ENCODE measurements around the gene NUDT16L1.
A peak's percentile ranks its signal among the peaks of the same experiment; 100 is the strongest.

DNA sequence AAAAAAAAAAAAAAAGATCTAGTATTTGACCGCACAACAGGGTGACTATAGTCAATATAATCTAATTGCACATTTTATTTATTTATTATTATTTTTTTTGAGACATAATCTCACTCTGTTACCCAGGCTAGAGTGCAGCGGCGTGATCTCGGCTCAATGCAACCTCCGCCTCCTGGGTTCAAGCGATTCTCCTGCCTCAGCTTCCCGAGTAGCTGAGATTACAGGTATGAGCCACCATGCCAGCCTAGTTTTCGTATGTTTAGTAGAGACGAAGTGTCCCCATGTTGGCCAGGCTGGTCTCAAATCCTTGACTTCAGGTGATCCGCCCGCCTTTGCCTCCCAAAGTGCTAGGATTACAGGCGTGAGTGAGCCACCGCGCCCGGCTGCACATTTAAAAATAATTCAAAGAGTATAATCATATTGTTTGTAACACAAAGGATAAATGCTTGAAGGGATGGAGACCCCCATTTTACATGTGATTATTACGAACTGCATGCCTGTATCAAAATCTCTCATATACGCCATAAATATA lies 39.9 kb downstream of the NUDT16L1 start:
- TF ChIP-seq, protein P1, sequence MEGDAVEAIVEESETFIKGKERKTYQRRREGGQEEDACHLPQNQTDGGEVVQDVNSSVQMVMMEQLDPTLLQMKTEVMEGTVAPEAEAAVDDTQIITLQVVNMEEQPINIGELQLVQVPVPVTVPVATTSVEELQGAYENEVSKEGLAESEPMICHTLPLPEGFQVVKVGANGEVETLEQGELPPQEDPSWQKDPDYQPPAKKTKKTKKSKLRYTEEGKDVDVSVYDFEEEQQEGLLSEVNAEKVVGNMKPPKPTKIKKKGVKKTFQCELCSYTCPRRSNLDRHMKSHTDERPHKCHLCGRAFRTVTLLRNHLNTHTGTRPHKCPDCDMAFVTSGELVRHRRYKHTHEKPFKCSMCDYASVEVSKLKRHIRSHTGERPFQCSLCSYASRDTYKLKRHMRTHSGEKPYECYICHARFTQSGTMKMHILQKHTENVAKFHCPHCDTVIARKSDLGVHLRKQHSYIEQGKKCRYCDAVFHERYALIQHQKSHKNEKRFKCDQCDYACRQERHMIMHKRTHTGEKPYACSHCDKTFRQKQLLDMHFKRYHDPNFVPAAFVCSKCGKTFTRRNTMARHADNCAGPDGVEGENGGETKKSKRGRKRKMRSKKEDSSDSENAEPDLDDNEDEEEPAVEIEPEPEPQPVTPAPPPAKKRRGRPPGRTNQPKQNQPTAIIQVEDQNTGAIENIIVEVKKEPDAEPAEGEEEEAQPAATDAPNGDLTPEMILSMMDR (IDR thresholded peaks at IDR 0.05), result no peak
- TF ChIP-seq, protein P2, sequence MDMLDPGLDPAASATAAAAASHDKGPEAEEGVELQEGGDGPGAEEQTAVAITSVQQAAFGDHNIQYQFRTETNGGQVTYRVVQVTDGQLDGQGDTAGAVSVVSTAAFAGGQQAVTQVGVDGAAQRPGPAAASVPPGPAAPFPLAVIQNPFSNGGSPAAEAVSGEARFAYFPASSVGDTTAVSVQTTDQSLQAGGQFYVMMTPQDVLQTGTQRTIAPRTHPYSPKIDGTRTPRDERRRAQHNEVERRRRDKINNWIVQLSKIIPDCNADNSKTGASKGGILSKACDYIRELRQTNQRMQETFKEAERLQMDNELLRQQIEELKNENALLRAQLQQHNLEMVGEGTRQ (IDR thresholded peaks at IDR 0.05; ENCODE audit: borderline replicate concordance, low read depth, low read length), result no peak
- TF ChIP-seq TCF12 (IDR thresholded peaks at IDR 0.05) (no peak), JUND (IDR thresholded peaks at IDR 0.05) (no peak), EP300 (IDR thresholded peaks at IDR 0.05; ENCODE audit: borderline replicate concordance in 1 of 2, low read depth in 1 of 2, low read length in 1 of 2) (no peak), TAF1 (IDR thresholded peaks at IDR 0.05; ENCODE audit: borderline replicate concordance, low read depth, low read length) (no peak), GATA2 (CRISPR knock-in tag; IDR thresholded peaks at IDR 0.05) (no peak), POLR2AphosphoS5 (IDR thresholded peaks at IDR 0.05; ENCODE audit: low read depth, low read length) (no peak), CHD2 (IDR thresholded peaks at IDR 0.05; ENCODE audit: low read length, partially characterized antibody) (no peak), MEF2A (IDR thresholded peaks at IDR 0.05; ENCODE audit: borderline replicate concordance, low read depth) (no peak), GABPA (IDR thresholded peaks at IDR 0.05; ENCODE audit: low read depth) (no peak), MXI1 (IDR thresholded peaks at IDR 0.05; ENCODE audit: low read depth, low read length) (0 out of 2 replicates have a peak, but pooled peaks have one; percentile 1), SMC3 (IDR thresholded peaks at IDR 0.05; ENCODE audit: low read depth, low read length) (no peak)
- TF ChIP-seq, protein P3, sequence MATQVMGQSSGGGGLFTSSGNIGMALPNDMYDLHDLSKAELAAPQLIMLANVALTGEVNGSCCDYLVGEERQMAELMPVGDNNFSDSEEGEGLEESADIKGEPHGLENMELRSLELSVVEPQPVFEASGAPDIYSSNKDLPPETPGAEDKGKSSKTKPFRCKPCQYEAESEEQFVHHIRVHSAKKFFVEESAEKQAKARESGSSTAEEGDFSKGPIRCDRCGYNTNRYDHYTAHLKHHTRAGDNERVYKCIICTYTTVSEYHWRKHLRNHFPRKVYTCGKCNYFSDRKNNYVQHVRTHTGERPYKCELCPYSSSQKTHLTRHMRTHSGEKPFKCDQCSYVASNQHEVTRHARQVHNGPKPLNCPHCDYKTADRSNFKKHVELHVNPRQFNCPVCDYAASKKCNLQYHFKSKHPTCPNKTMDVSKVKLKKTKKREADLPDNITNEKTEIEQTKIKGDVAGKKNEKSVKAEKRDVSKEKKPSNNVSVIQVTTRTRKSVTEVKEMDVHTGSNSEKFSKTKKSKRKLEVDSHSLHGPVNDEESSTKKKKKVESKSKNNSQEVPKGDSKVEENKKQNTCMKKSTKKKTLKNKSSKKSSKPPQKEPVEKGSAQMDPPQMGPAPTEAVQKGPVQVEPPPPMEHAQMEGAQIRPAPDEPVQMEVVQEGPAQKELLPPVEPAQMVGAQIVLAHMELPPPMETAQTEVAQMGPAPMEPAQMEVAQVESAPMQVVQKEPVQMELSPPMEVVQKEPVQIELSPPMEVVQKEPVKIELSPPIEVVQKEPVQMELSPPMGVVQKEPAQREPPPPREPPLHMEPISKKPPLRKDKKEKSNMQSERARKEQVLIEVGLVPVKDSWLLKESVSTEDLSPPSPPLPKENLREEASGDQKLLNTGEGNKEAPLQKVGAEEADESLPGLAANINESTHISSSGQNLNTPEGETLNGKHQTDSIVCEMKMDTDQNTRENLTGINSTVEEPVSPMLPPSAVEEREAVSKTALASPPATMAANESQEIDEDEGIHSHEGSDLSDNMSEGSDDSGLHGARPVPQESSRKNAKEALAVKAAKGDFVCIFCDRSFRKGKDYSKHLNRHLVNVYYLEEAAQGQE (IDR thresholded peaks at IDR 0.05; ENCODE audit: low read depth, low read length), result no peak
